Right cardiac atrium (tissue), 5 donors: ENCODE data around the gene ERC2. TPM values are rescaled to one million over a fixed set of nuclear protein-coding genes. Genes with fewer than 3 reads are reported as not detected.
A peak's percentile ranks its signal among the peaks of the same experiment; 100 is the strongest.

Source experiments
- ATAC-seq, 2 donors: fragments of 200-7000 bp; cut with Tn5 transposase; one replicate each; pipeline versions ENCODE4 v1.8.0 to v1.9.1; 2020; ENCODE audit warnings: moderate library complexity in 2 of 2, mild to moderate bottlenecking in 1 of 2
- DNase-seq, 3 donors: peaks; one replicate each; pipeline ENCODE4 v3.0.0-alpha.2; 2020
- H3K27ac ChIP-seq: one replicate; pipeline ENCODE4 v1.5.1; 2013; ENCODE audit warnings: mild to moderate bottlenecking, low read length, control low read depth, moderate library complexity
- H3K27me3 ChIP-seq: one replicate; pipeline ENCODE4 v1.6.1; 2013; ENCODE audit not compliant: control insufficient read depth, insufficient read depth
- H3K4me1 ChIP-seq: one replicate; pipeline ENCODE4 v1.6.1; 2013; ENCODE audit warnings: low read length; ENCODE audit not compliant: control insufficient read depth, insufficient read depth
- H3K4me3 ChIP-seq: one replicate; pipeline ENCODE4 v1.5.1; 2013; ENCODE audit warnings: low read length, control low read depth
- H3K9me3 ChIP-seq: one replicate; pipeline ENCODE4 v1.6.1; 2013; ENCODE audit warnings: low read length; ENCODE audit not compliant: control insufficient read depth
- WGBS: extraction: QIAGEN DNeasy Blood & Tissue Kit; methylation state at CpG from one replicate; pipeline ENCODE4 v1.1.7; 2013; 5-methylcytosine and 5-hydroxymethylcytosine counted together
- intact Hi-C, 4 donors: fragments of 100-400 bp; cut with DNase I; formaldehyde crosslinking; loops; one replicate each; pipeline versions ENCODE4 v1.11.0 to v1.14.0; 2022 to 2023
- polyA plus RNA-seq: library from polyadenylated mRNA; stranded (reverse); fragments of 200-250 nt; gene quantifications from one replicate; pipeline ENCODE4 v1.2.3, GENCODE V29; 2013
- total RNA-seq, 4 donors: library from RNA; stranded (reverse); fragmentation: NEBNext Ultra II Directional; extraction: Animal tissue kit (Norgen Biotek cat#: 25700); gene quantifications; one replicate each; pipeline ENCODE4 v1.2.1, GENCODE V29; 2021
- donor health status: healthy with polysubstance abuse.
- donor health status: DM: no; HTN: yes; CAD: no.
- donor health status: DM: no; HTN: no; CAD: no.
- donor health status: DM: no; HTN: yes; CAD: no; lungs with severe emphysema.
- donor health status: DM: yes; HTN: yes; CAD: no.

ERC2 gene
- total and polyA plus RNA-seq, 5 donors: 1.5 to 9.2 (median 3.8) TPM

DNA sequence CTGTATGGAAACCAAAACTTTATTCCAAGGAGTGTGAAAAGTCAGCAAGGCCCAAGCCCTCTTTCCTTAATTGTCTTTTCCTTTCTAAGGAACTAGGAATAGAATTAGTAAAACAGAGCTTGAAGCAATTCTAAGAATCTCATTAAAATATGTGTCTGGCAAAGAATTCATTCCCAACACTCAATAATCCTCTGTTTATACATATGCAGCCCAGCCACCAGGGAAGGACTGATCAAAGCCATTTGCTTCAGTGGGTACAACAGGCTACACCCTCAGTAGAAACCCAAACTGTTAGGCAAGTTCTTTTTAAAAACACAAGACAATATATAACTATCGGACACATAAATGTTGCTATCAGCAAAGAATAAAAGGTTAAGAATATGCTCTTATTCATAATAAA is 266.9 kb downstream of the ERC2 start:
- no peaks in the 10 kb centered on the region for H3K4me1 ChIP-seq
- WGBS: 35% methylated on average over 1 of the region's 1 CpG
- intact Hi-C loops: no loop called here
- DNase-seq: no peak
- H3K9me3 ChIP-seq: no peaks in the 10 kb centered on the region
- no peaks in the 10 kb centered on the region for H3K27me3 ChIP-seq
- H3K27ac ChIP-seq: no peak overlapping the region
- no peak for ATAC-seq
- no peak overlapping the region for H3K4me3 ChIP-seq

DNA sequence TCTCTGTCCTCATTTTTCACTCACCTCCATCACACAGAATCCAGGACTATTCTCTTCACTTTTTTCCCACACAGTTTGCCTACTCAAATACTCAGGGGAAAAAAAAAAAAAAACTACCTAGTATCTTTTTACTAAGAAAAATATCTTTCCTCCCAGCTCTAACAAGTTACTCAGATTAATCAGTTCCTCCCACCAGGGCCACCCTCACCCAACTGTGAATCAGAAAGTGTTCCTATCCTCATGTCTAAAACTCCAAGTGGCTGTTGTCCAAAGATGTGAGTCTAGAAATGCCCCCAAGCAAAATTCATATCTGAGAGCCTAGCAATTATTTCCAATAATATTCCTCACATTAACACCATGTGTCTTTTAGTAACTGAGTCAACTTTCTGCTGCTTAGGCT is 268.0 kb downstream of the ERC2 start:
- DNase-seq (no peak), ATAC-seq (no peak)
- intact Hi-C loops: no loop called here
- H3K9me3 ChIP-seq: no peaks in the 10 kb centered on the region
- no peaks in the 10 kb centered on the region for H3K4me1 ChIP-seq
- no peaks in the 10 kb centered on the region for H3K27me3 ChIP-seq
- no peak overlapping the region for H3K27ac ChIP-seq
- no peak overlapping the region for H3K4me3 ChIP-seq

DNA sequence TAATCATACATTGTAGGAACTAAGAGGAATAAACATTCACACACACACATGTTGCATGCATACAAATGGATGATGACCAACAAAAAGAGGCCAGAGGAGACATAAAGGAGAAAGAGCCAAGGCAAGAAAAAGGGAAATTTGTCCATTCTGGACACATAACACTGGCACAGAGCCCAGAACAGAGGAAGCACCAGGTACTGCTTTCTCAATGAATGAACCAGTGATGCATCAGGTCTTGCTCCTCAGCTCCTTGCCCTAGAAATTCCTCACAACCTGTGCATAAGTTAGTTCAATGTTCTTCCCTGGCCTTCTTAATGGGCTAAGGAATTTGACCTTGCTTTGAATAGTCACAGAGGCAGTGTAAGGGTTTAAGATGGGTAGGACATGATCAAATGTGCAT is 270.3 kb downstream of the ERC2 start:
- DNase-seq: no peak
- Histone ChIP-seq H3K27ac (no peak overlapping the region), H3K27me3 (no peaks in the 10 kb centered on the region), H3K4me3 (no peak overlapping the region), H3K4me1 (no peaks in the 10 kb centered on the region), H3K9me3 (no peaks in the 10 kb centered on the region)
- ATAC-seq: no peak
- intact Hi-C loops: no loop called here

DNA sequence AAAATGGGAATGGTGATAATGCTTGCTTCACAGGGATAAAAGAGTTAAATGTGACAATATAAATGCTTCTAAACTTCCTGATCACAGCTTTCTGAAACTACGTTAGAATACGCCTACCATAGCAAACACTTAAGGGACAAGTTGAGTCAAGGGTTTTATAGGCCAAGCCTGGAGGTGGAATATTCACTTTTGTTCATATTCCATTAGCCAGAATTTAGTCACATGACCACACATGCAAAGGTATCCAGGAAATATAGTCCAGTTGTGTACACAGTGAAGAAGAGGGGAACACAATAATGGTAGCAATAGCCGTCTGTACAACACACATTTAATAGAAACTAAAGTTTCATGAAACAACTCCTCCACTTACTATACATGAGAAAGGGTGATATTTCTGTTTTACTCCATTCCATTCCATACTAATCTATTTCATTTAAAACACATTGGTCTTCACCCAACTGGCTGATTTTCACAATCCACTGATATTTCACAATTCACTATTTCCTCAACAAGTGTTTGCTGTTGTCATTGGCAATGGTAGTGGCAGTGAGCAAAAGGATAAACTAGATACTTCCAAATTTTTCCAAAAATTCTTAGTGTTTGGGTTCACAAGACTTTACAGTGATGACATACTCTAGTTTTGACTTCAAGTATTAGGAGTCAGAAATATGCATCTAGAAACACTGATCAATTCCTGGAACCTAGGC is 270.9 kb downstream of the ERC2 start:
- H3K4me3 ChIP-seq: no peak overlapping the region
- WGBS: 53% methylated on average over 3 of the region's 3 CpGs
- no peak for DNase-seq
- intact Hi-C loops: no loop called here
- no peaks in the 10 kb centered on the region for H3K9me3 ChIP-seq
- no peaks in the 10 kb centered on the region for H3K27me3 ChIP-seq
- no peak overlapping the region for H3K27ac ChIP-seq
- no peaks in the 10 kb centered on the region for H3K4me1 ChIP-seq
- peak; percentile 45 to 71 for ATAC-seq

DNA sequence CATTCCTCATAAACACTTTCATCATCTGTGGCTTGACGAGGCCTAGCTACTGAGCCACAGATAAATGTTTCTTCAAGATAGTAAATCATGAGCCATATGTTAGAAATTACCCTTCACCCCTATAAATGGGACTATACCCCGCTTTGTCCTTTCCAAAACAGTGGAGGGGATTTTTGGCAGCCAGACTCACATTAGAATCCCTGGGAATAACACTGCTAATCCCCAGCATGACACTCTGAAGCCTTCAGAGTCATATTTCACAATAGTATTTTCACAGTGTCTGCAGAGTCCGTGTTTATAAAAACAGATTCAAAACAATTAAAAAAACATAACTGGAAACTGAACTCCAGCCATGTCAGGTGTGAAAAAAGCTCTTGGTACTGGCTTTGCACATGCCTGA is 271.6 kb downstream of the ERC2 start:
- H3K27ac ChIP-seq: no peak overlapping the region

DNA sequence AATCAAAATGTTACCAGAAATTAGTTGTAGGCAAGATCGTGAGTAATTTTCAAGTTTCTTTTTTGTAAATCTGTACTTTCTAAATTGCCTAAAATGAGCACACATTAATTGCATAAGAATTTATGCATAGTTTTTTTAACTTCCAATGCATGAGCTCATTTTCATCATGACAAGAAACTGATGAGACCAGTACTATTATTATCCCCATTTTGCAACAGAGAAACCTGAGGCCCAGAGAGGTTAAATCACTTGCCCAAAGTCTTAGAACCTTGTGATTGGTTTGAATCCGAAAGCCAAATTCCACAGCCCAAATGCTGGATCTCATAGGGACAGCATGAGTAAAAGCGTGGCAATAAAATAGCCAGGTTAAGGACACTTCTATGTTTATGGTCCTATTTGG is 274.7 kb downstream of the ERC2 start:
- no peak overlapping the region for H3K4me3 ChIP-seq
- ATAC-seq (no peak), DNase-seq (no peak)
- WGBS: 91% methylated on average over 3 of the region's 3 CpGs
- no peaks in the 10 kb centered on the region for H3K27me3 ChIP-seq
- no peak overlapping the region for H3K27ac ChIP-seq
- H3K4me1 ChIP-seq: no peaks in the 10 kb centered on the region
- intact Hi-C loops: no loop called here
- H3K9me3 ChIP-seq: no peaks in the 10 kb centered on the region

More for the DNA sequence above, 271.6 kb downstream of the ERC2 start:
- 48% methylated on average over 3 of the region's 3 CpGs for WGBS
- DNase-seq (no peak), ATAC-seq (peak; percentile 45 to 63)
- Histone ChIP-seq H3K27me3 (no peaks in the 10 kb centered on the region), H3K4me3 (no peak overlapping the region), H3K9me3 (no peaks in the 10 kb centered on the region), H3K4me1 (no peaks in the 10 kb centered on the region)
- intact Hi-C loops: no loop called here

DNA sequence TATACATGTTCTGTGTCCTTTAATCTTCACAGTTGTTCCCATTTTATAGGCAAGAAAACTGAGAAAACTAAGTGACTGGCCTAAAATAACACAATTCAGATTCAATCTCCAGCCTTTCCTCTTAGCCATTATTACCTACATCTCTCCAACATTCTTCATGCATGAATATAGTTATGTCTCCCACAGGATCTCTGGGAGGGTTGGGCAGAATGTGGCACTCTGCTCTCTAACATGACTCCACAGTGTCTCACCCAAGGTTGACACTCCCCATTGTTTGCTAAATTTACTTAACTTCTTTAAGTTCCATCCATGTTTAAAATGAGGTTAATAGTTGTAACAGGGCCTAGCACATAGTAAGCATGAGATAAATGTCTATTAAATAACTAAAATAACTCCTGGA is 276.3 kb downstream of the ERC2 start:
- Histone ChIP-seq H3K27me3 (no peaks in the 10 kb centered on the region), H3K9me3 (no peaks in the 10 kb centered on the region), H3K27ac (no peak overlapping the region), H3K4me3 (no peak overlapping the region), H3K4me1 (no peaks in the 10 kb centered on the region)
- no peak for ATAC-seq
- intact Hi-C loops: no loop called here
- no peak for DNase-seq

DNA sequence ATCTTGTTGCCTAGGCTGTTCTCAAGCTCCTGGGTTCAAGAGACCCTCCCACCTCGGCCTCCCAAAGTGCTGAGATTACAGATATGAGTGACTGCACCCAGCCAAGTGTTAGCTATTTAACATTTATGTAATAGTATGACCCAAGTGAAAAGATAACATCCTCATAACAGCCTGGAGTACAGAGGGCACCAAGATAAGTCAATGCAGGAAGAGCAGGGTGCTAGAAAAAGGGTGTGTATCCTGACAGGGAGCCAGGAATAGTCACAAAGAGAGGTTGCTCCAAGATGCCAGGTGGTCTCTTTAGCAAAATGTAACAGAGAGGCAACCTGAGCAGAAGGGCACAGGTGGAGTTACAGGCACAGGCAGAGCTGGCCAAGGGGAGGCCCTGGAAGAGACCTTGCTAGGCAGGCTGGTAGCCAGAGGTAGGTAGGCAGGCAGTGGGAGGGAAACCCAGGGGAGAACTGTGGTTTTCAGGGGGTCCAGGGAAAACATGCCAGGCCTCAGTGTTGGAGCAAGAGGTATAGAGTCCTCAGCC is 277.4 kb downstream of the ERC2 start:
- DNase-seq (no peak), ATAC-seq (no peak)
- intact Hi-C loops: no loop called here
- 58% methylated on average over 1 of the region's 1 CpG for WGBS
- H3K4me3 ChIP-seq: no peak overlapping the region
- no peaks in the 10 kb centered on the region for H3K4me1 ChIP-seq
- no peaks in the 10 kb centered on the region for H3K27me3 ChIP-seq
- no peak overlapping the region for H3K27ac ChIP-seq
- no peaks in the 10 kb centered on the region for H3K9me3 ChIP-seq

DNA sequence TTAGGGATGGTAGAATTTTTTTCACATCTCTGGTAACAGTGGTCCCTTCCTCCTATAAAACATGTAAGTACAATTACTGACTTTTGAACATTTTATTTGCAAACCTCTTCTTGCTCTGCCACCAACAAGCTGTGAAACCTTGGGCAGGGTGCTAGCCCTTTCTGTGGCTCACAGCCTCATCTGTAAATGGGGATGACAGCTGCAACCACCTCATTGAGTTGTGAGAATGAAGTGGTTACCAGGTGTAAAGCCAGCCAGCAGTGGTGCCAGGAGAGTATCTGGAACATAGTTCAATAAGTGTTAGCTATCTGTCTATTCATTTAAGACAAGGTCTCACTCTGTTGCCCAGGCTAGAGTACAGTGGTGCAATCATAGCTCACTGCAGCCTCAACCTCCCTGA is 278.1 kb downstream of the ERC2 start:
- Histone ChIP-seq H3K9me3 (no peaks in the 10 kb centered on the region), H3K4me1 (no peaks in the 10 kb centered on the region), H3K27ac (no peak overlapping the region), H3K4me3 (no peak overlapping the region), H3K27me3 (no peaks in the 10 kb centered on the region)
- DNase-seq: no peak
- ATAC-seq: no peak
- intact Hi-C loops: no loop called here

DNA sequence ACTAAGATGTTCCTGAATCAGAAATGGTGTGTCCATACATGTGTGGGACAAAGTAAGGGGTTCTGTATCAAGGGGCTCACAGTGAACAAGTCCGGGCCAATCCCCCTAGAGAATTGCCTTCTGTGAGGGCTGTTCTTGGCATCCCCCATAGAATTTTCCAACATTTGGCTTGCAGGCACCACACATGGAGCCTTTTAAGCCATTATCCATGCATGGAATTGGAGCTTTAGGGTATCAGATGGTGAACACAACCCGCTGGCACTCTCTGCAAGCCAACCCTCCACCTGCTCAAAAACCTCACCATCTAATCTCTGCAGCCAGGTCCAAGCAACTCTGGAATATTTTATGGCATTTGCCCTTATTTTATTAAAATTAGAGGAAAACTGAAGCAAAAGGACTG is 278.7 kb downstream of the ERC2 start:
- DNase-seq: no peak
- Histone ChIP-seq H3K27ac (no peak overlapping the region), H3K27me3 (no peaks in the 10 kb centered on the region), H3K4me1 (no peaks in the 10 kb centered on the region), H3K9me3 (no peaks in the 10 kb centered on the region), H3K4me3 (no peak overlapping the region)
- 90% methylated on average over 2 of the region's 2 CpGs for WGBS
- no peak for ATAC-seq
- intact Hi-C loops: no loop called here

DNA sequence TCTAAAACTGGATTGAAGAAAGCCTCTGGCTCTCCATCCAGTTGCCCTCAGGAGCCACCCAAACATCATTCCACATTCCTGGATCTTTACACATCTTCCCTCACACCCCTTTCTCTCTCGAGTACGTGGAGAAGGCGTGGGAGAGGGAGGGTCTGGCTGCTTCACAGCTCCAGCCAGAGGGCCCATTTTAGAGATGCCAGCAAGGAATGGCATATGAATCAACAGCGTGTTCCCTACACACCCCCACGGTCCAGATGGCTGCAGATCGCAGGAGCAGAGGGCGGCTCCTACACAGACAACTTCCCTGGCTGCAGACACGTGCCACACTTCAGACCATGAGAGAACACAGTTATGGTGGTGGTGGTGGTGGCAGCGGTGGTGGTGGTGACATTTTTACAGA is 280.1 kb downstream of the ERC2 start:
- WGBS: 86% methylated on average over 9 of the region's 9 CpGs
- ATAC-seq (no peak), DNase-seq (no peak)
- no peaks in the 10 kb centered on the region for H3K9me3 ChIP-seq
- H3K4me1 ChIP-seq: no peaks in the 10 kb centered on the region
- H3K4me3 ChIP-seq: no peak overlapping the region
- H3K27me3 ChIP-seq: no peaks in the 10 kb centered on the region
- intact Hi-C loops: no loop called here
- no peak overlapping the region for H3K27ac ChIP-seq

DNA sequence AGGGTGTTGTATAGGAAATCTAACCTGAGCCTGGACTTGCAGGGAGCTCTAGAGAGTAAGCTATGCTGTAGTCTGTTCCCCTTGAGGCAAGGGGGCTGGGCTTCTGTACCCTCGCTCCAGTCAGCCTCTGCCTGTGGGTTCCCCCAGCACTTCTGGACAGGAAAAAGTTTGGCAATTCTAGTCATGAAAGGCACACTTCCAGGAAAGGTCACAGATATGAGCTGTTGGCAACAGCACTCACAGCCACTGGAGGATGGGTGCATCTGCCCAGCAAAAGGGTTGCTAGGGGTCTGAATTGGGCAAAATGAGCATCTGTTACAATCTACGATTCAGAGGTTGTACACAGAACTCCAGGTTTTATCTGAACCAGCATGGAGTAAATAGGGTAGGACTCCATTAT is 281.2 kb downstream of the ERC2 start:
- 68% methylated on average over 2 of the region's 2 CpGs for WGBS
- no peak overlapping the region for H3K27ac ChIP-seq

More for the DNA sequence above, 281.2 kb downstream of the ERC2 start:
- DNase-seq (no peak), ATAC-seq (no peak)
- Histone ChIP-seq H3K9me3 (no peaks in the 10 kb centered on the region), H3K4me1 (no peaks in the 10 kb centered on the region), H3K4me3 (no peak overlapping the region), H3K27me3 (no peaks in the 10 kb centered on the region)
- intact Hi-C loops: no loop called here
